Endothelial cell of umbilical vein (primary cell): ENCODE data around the gene FZD1. TPM values are rescaled to one million over a fixed set of nuclear protein-coding genes. Genes with fewer than 3 reads are reported as not detected.
A peak's percentile ranks its signal among the peaks of the same experiment; 100 is the strongest.

Source experiments
- BruUV-seq: library from RNA; stranded (reverse); fragments of 400-500 nt; replicated peaks from 2 replicates; lab custom pipeline; 2021; lab: Mats Ljungman, UMichigan
- CTCF ChIA-PET: fragments of 300-600, 350-600 bp; sonication (Branson Sonifier 250); formaldehyde crosslinking; loops from one replicate; lab custom pipeline; 2021; ENCODE audit warnings: antibody characterized with exemption, inconsistent platforms; lab: Charles Lee
- POLR2A ChIA-PET: fragments of 300-600, 350-600 bp; sonication (Branson Sonifier 250); formaldehyde crosslinking; loops from one replicate; lab custom pipeline; 2021; ENCODE audit warnings: antibody characterized with exemption, inconsistent platforms; lab: Charles Lee
- DNase-seq: peaks from one replicate; pipeline ENCODE4 v3.0.0-alpha.2; 2011; ENCODE audit warnings: low read depth, low spot score
- FAIRE-seq: peaks from 2 replicates; lab custom pipeline; 2011; peaks lifted over from hg19 to GRCh38; lab: Jason Lieb, UNC
- H2AFZ ChIP-seq: 2 replicates; pipeline ENCODE4 v1.6.0; 2012; ENCODE audit warnings: low read depth, low read length, control low read depth, inconsistent platforms
- H3K27ac ChIP-seq: 2 replicates; pipeline ENCODE4 v1.5.1; 2011; ENCODE audit warnings: low read depth, mild to moderate bottlenecking, control low read depth, low read length, moderate library complexity; ENCODE audit not compliant: insufficient read depth
- H3K27me3 ChIP-seq, 2 experiments: 2 replicates each; pipeline versions ENCODE4 v1.6.0 to v1.6.1; 2011; ENCODE audit warnings: low read length in 2 of 2, mixed read lengths in 1 of 2; ENCODE audit not compliant: control insufficient read depth in 2 of 2, insufficient read depth in 2 of 2
- H3K36me3 ChIP-seq, 2 experiments: 2 replicates in 1 of 2; 3 replicates in 1 of 2; pipeline ENCODE4 v1.5.1; 2011; ENCODE audit warnings: low read length in 2 of 2, mild to moderate bottlenecking in 1 of 2, moderate library complexity in 1 of 2; ENCODE audit not compliant: control insufficient read depth in 2 of 2, insufficient read depth in 2 of 2; ENCODE audit errors: extremely low read depth in 1 of 2
- H3K4me1 ChIP-seq: 3 replicates; pipeline ENCODE4 v1.5.1; 2011; ENCODE audit warnings: mild to moderate bottlenecking, low read length; ENCODE audit not compliant: control insufficient read depth, insufficient read depth; ENCODE audit errors: extremely low read depth
- H3K4me2 ChIP-seq: 2 replicates; pipeline ENCODE4 v1.6.1; 2011; ENCODE audit warnings: low read length, control low read depth, mixed read lengths; ENCODE audit not compliant: insufficient read depth
- H3K4me3 ChIP-seq, 3 experiments: fragments of 200-600 bp in 1 of 3; sonication (generic), shearing (Covaris generic) in 1 of 3; replicated peaks in 1 of 3; 2 replicates each; pipeline ENCODE4 v1.5.1; 2011 to 2016; ENCODE audit warnings: control low read depth in 3 of 3, low read length in 3 of 3, mild to moderate bottlenecking in 2 of 3, inconsistent platforms in 1 of 3, low read depth in 1 of 3, moderate library complexity in 1 of 3; ENCODE audit not compliant: insufficient read depth in 1 of 3
- H3K79me2 ChIP-seq: 2 replicates; pipeline ENCODE4 v1.6.0; 2012; ENCODE audit warnings: low read length, inconsistent platforms; ENCODE audit not compliant: control insufficient read depth, insufficient read depth
- H3K9ac ChIP-seq: replicated peaks from 2 replicates; pipeline ENCODE3; 2011; ENCODE audit warnings: low read length, control low read depth; ENCODE audit not compliant: insufficient read depth; ENCODE audit errors: extremely low read depth
- H3K9me1 ChIP-seq: replicated peaks from 3 replicates; pipeline ENCODE4 v1.6.0; 2011; ENCODE audit warnings: mild to moderate bottlenecking, low read length; ENCODE audit not compliant: control insufficient read depth, insufficient read depth; ENCODE audit errors: extremely low read depth
- H3K9me3 ChIP-seq: replicated peaks from 2 replicates; pipeline ENCODE4 v1.5.1; 2012; ENCODE audit warnings: low read length, inconsistent platforms; ENCODE audit not compliant: control insufficient read depth, insufficient read depth
- H4K20me1 ChIP-seq: replicated peaks from 2 replicates; pipeline ENCODE3; 2011; ENCODE audit warnings: mild to moderate bottlenecking, low read length; ENCODE audit not compliant: control insufficient read depth, insufficient read depth; ENCODE audit errors: extremely low read depth
- EZH2 ChIP-seq: IDR thresholded peaks from 2 replicates; pipeline ENCODE4 v1.6.1; 2012; ENCODE audit warnings: borderline replicate concordance, low read depth, mild to moderate bottlenecking, moderate library complexity, low read length, inconsistent platforms; ENCODE audit not compliant: severe bottlenecking
- FOS ChIP-seq: IDR thresholded peaks from 2 replicates; pipeline ENCODE4 v1.6.1; 2011; ENCODE audit warnings: mild to moderate bottlenecking, low read length, moderate library complexity, borderline replicate concordance; ENCODE audit not compliant: insufficient read depth
- GATA2 ChIP-seq: IDR thresholded peaks from 2 replicates; pipeline ENCODE4 v1.7.0; 2011; ENCODE audit warnings: low read depth, mild to moderate bottlenecking, moderate library complexity, mixed read lengths, low read length; ENCODE audit not compliant: insufficient read length, insufficient read depth
- POLR2AphosphoS5 ChIP-seq: IDR thresholded peaks from 2 replicates; pipeline ENCODE4 v1.6.1; 2012; ENCODE audit warnings: low read depth, mild to moderate bottlenecking, control low read depth, low read length, moderate library complexity; ENCODE audit not compliant: insufficient read depth
- dilution Hi-C: fragments of 300-500 bp; cut with MboI; formaldehyde crosslinking; loops from one replicate; pipeline ENCODE4 v1.15.0; 2019; ENCODE audit warnings: low sequenced_read_pairs; ENCODE audit not compliant: extremely low pct_ligation_motif_present
- intact Hi-C: fragments of 100-400 bp; cut with micrococcal nuclease; formaldehyde crosslinking; loops from one replicate; pipeline ENCODE4 v1.10.0; 2022
- polyA plus RNA-seq, 4 experiments: library from polyadenylated mRNA; depleted of rRNA in 3 of 4; stranded (reverse) in 3 of 4; unstranded in 1 of 4; fragments of >200 nt; gene quantifications; 2 replicates each; pipeline versions ENCODE4 v1.2.1 to v1.2.3, GENCODE V29; 2011 to 2012; ENCODE audit warnings: missing spikeins in 1 of 4
- total RNA-seq: library from RNA; stranded (reverse); gene quantifications from 2 replicates; pipeline ENCODE4 v1.2.3, GENCODE V29; 2021
- TF ChIP-seq, protein P1 (sequence below), 2 donors: IDR thresholded peaks; 1 replicate in 1 of 2; 2 replicates in 1 of 2; pipeline ENCODE4 v1.5.1; 2011; ENCODE audit warnings: low read length in 2 of 2, mild to moderate bottlenecking in 2 of 2, moderate library complexity in 2 of 2, control low read depth in 1 of 2, inconsistent platforms in 1 of 2, low read depth in 1 of 2; ENCODE audit not compliant: insufficient read depth in 1 of 2; ENCODE audit errors: extremely low read depth in 1 of 2

FZD1 gene
- total and polyA plus RNA-seq, 2 donors (not counting 3 experiments of a cell fraction or from before 2014, with no cell fraction given) = 2.4 to 3.4 TPM

DNA sequence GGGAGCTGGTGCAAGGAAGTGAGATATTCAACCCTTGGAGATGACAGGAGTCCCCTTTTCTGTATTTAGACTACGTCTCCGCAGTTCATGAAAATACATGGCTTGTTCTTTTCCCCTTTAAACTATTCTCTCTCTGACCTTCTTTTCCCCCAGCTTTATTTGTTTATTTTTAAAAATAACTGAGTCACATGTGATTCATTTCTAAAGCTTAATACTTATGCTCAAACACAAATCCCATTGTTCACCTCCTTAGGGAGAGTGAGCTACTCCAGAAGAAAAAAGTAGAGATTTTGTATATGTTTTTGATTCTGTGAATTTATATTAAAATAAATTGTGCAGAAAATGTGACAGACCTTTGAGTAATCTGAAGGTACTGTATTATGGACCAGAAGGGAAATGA is 35.9 kb upstream of the FZD1 start:
- TF ChIP-seq POLR2AphosphoS5 = no peak
- no peak for TF ChIP-seq EZH2
- peak; percentile 55 for TF ChIP-seq FOS
- TF ChIP-seq, protein P1, sequence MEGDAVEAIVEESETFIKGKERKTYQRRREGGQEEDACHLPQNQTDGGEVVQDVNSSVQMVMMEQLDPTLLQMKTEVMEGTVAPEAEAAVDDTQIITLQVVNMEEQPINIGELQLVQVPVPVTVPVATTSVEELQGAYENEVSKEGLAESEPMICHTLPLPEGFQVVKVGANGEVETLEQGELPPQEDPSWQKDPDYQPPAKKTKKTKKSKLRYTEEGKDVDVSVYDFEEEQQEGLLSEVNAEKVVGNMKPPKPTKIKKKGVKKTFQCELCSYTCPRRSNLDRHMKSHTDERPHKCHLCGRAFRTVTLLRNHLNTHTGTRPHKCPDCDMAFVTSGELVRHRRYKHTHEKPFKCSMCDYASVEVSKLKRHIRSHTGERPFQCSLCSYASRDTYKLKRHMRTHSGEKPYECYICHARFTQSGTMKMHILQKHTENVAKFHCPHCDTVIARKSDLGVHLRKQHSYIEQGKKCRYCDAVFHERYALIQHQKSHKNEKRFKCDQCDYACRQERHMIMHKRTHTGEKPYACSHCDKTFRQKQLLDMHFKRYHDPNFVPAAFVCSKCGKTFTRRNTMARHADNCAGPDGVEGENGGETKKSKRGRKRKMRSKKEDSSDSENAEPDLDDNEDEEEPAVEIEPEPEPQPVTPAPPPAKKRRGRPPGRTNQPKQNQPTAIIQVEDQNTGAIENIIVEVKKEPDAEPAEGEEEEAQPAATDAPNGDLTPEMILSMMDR (IDR thresholded peaks at IDR 0.05; ENCODE audit: extremely low read depth in 1 of 2, insufficient read depth in 1 of 2, low read depth in 1 of 2, low read length in 2 of 2) = no peak
- no peak for TF ChIP-seq GATA2
- CTCF ChIA-PET = interaction anchor here (0.9 to 2.5 kb wide), 8 partner anchors 11 to 652 kb away, joined by 3 to 7 read pairs (median 4); partner anchors contain the start of gene MTERF1
- POLR2A ChIA-PET = no interaction called here

More for the DNA sequence above, 35.9 kb upstream of the FZD1 start:
- no peak for FAIRE-seq
- Histone ChIP-seq H3K9me3 (no peaks in the 10 kb centered on the region), H3K27ac (peak overlapping the region; percentile 19), H3K4me2 (peak overlapping the region; percentile 71), H3K27me3 (no peaks in the 10 kb centered on the region), H3K9ac (no peak overlapping the region), H3K4me1 (peaks cover 17% of the 10 kb centered on the region), H3K79me2 (no peaks in the 10 kb centered on the region), H4K20me1 (no peaks in the 10 kb centered on the region), H3K4me3 (no peak overlapping the region), H2AFZ (peak overlapping the region; percentile 65), H3K9me1 (peaks cover 2% of the 10 kb centered on the region), H3K36me3 (no peaks in the 10 kb centered on the region)
- DNase-seq = peak; percentile 53
- intact Hi-C loops = no loop called here
- BruUV-seq = no TSS peak
- dilution Hi-C loops = no loop called here
